GM23338 (cell line): Measurements from ENCODE around the gene TMEM135. TPM values are rescaled to one million over a fixed set of nuclear protein-coding genes. Genes with fewer than 3 reads are reported as not detected.

Experiments used
- ATAC-seq: fragments of 200-7000 bp; cut with Tn5 transposase; 3 replicates; pipeline ENCODE4 v1.9.1; 2020
- DNase-seq: peaks from one replicate; pipeline ENCODE4 v3.0.0-alpha.2; 2015; ENCODE audit warnings: low spot score
- H2AFZ ChIP-seq: fragments of 200-600 bp; sonication (generic); 2 replicates; pipeline ENCODE4 v1.8.0; 2016; ENCODE audit warnings: antibody characterized with exemption, mild to moderate bottlenecking, moderate library complexity
- H3F3A ChIP-seq: fragments of 200-600 bp; sonication (generic); replicated peaks from 2 replicates; pipeline ENCODE4 v1.8.0; 2017; ENCODE audit warnings: antibody characterized with exemption, mixed run types, low read depth
- H3K27ac ChIP-seq: fragments of 200-600 bp; sonication (generic); 2 replicates; pipeline ENCODE4 v1.6.1; 2016; ENCODE audit warnings: low read depth
- H3K27me3 ChIP-seq: fragments of 200-600 bp; sonication (generic); 2 replicates; pipeline ENCODE4 v1.8.0; 2016; ENCODE audit warnings: mild to moderate bottlenecking, mixed run types, moderate library complexity; ENCODE audit not compliant: insufficient read depth
- H3K36me3 ChIP-seq: fragments of 200-600 bp; sonication (generic); 2 replicates; pipeline ENCODE4 v1.8.0; 2016; ENCODE audit warnings: mild to moderate bottlenecking; ENCODE audit not compliant: insufficient read depth
- H3K4me1 ChIP-seq: fragments of 200-600 bp; sonication (generic); 2 replicates; pipeline ENCODE4 v1.8.0; 2016; ENCODE audit warnings: mild to moderate bottlenecking, moderate library complexity; ENCODE audit not compliant: insufficient read depth
- H3K4me2 ChIP-seq: fragments of 200-600 bp; sonication (generic); 2 replicates; pipeline ENCODE4 v1.7.1; 2017; ENCODE audit warnings: mixed run types
- H3K4me3 ChIP-seq: fragments of 200-600 bp; sonication (generic); 2 replicates; pipeline ENCODE4 v1.6.1; 2016; ENCODE audit warnings: mixed run types
- H3K79me2 ChIP-seq: fragments of 200-600 bp; sonication (generic); replicated peaks from 2 replicates; pipeline ENCODE4 v1.8.0; 2017; ENCODE audit warnings: mild to moderate bottlenecking; ENCODE audit not compliant: insufficient read depth
- H3K9me2 ChIP-seq: fragments of 200-600 bp; sonication (generic); 2 replicates; pipeline ENCODE4 v1.8.0; 2017; ENCODE audit not compliant: insufficient read depth
- H4K20me1 ChIP-seq: fragments of 200-600 bp; sonication (generic); replicated peaks from 2 replicates; pipeline ENCODE4 v1.8.0; 2017; ENCODE audit warnings: mild to moderate bottlenecking; ENCODE audit not compliant: insufficient read depth
- H3K27ac Mint-ChIP-seq: 2 replicates; pipeline ENCODE4 v1.8.0; 2020; ENCODE audit warnings: inconsistent platforms, mild to moderate bottlenecking, moderate library complexity, mixed read lengths
- H3K27me3 Mint-ChIP-seq: 3 replicates; pipeline ENCODE4 v1.8.0; 2022; ENCODE audit warnings: low read depth, mild to moderate bottlenecking, moderate library complexity, mixed read lengths, inconsistent platforms; ENCODE audit not compliant: insufficient read depth, poor library complexity
- H3K36me3 Mint-ChIP-seq: 3 replicates; pipeline ENCODE4 v1.8.0; 2021; ENCODE audit warnings: low read depth, mild to moderate bottlenecking, inconsistent platforms, moderate library complexity, mixed read lengths
- H3K4me1 Mint-ChIP-seq: 3 replicates; pipeline ENCODE4 v1.8.0; 2020; ENCODE audit warnings: mild to moderate bottlenecking, inconsistent platforms, mixed read lengths
- H3K4me3 Mint-ChIP-seq: 3 replicates; pipeline ENCODE4 v1.8.0; 2021; ENCODE audit warnings: moderate library complexity, mild to moderate bottlenecking, inconsistent platforms, mixed read lengths
- H3K9me3 Mint-ChIP-seq: 3 replicates; pipeline ENCODE4 v1.8.0; 2020; ENCODE audit warnings: moderate library complexity, mild to moderate bottlenecking, inconsistent platforms, mixed read lengths
- CREB1 ChIP-seq: fragments of 250-450 bp; sonication (Bioruptor Pico); IDR thresholded peaks from 2 replicates; pipeline ENCODE4 v1.5.0; 2020; ENCODE audit warnings: low read depth, mild to moderate bottlenecking, moderate library complexity
- CTCF ChIP-seq, 2 experiments: fragments of 200-600 bp in 1 of 2; sonication (generic) in 1 of 2; conservative IDR thresholded peaks; 2 replicates each; pipeline versions ENCODE4 v1.5.1 to v1.6.1; 2016 to 2017; ENCODE audit warnings: antibody characterized with exemption in 2 of 2, low read depth in 2 of 2, mild to moderate bottlenecking in 2 of 2, moderate library complexity in 1 of 2
- ETS1 ChIP-seq: IDR thresholded peaks from 2 replicates; pipeline ENCODE4 v1.6.1; 2016; ENCODE audit warnings: antibody characterized with exemption
- EZH2 ChIP-seq: fragments of 200-600 bp; sonication (generic); IDR thresholded peaks from one replicate; pipeline ENCODE4 v1.8.0; 2017; ENCODE audit warnings: antibody characterized with exemption, mild to moderate bottlenecking, low read depth; ENCODE audit not compliant: unreplicated experiment
- JUNB ChIP-seq: IDR thresholded peaks from one replicate; pipeline ENCODE4 v1.6.1; 2016; ENCODE audit warnings: antibody characterized with exemption; ENCODE audit not compliant: unreplicated experiment
- NANOG ChIP-seq: IDR thresholded peaks from 2 replicates; pipeline ENCODE4 v1.6.1; 2016; ENCODE audit warnings: antibody characterized with exemption, borderline replicate concordance
- POLR2AphosphoS5 ChIP-seq: IDR thresholded peaks from 2 replicates; pipeline ENCODE4 v1.6.1; 2016; ENCODE audit warnings: antibody characterized with exemption, low read depth
- REST ChIP-seq: IDR thresholded peaks from one replicate; pipeline ENCODE4 v1.6.1; 2018; ENCODE audit warnings: antibody characterized with exemption; ENCODE audit not compliant: unreplicated experiment
- ZNF331 ChIP-seq: fragments of 250-450 bp; sonication (Bioruptor Pico); IDR thresholded peaks from 2 replicates; pipeline ENCODE4 v1.5.0; 2020; ENCODE audit warnings: low read depth, mild to moderate bottlenecking, moderate library complexity
- polyA plus RNA-seq: library from polyadenylated mRNA; unstranded; fragments of >200 nt; fragmentation: Nextera tagmentation; extraction: Ambion mirVana; gene quantifications from 2 replicates; pipeline ENCODE4 v1.2.1, GENCODE V29; 2016
- total RNA-seq: library from RNA; depleted of rRNA; stranded (reverse); fragments of >200 nt; shearing (Covaris generic); gene quantifications from 2 replicates; pipeline ENCODE4 v1.2.3, GENCODE V29; 2014

TMEM135 gene
- total and polyA plus RNA-seq, 2 experiments from 2014 or later = 23.4 to 49.9 TPM

GRCh38 chr11:87176044-87176443 lies 138.3 kb downstream of the TMEM135 start:
- H3K4me3 Mint-ChIP-seq = no peak overlapping the region
- H2AFZ ChIP-seq = no peak overlapping the region
- peaks cover 28% of the 10 kb centered on the region; the same call in 2 of the 3 replicates for H3K36me3 Mint-ChIP-seq
- no peaks in the 10 kb centered on the region for H3K9me2 ChIP-seq
- no peak overlapping the region for H3K4me3 ChIP-seq
- no peak overlapping the region for H3K4me2 ChIP-seq
- no peak overlapping the region for H3K27ac Mint-ChIP-seq
- no peaks in the 10 kb centered on the region for H3K27me3 Mint-ChIP-seq
- peaks cover 3% of the 10 kb centered on the region; the same call in 1 of the 2 replicates for H3K36me3 ChIP-seq
- H3K27me3 ChIP-seq = no peaks in the 10 kb centered on the region
- no peak overlapping the region for H3K27ac ChIP-seq
- H3K4me1 Mint-ChIP-seq = peaks cover 8% of the 10 kb centered on the region; the same call in 2 of the 3 replicates
- peaks cover 12% of the 10 kb centered on the region; the same call in 2 of the 3 replicates for H3K9me3 Mint-ChIP-seq
- H3K79me2 ChIP-seq = peaks cover 11% of the 10 kb centered on the region; the same call in 1 of the 2 replicates
- peak; percentile 66 for ATAC-seq
- no peaks in the 10 kb centered on the region for H3F3A ChIP-seq
- TF ChIP-seq EZH2 (no peak), REST (no peak), ETS1 (no peak), JUNB (no peak), CREB1 (no peak), CTCF (conservative IDR thresholded peaks at IDR 0.05; ENCODE audit: low read depth in 2 of 2) (no peak), ZNF331 (CRISPR knock-in tag) (no peak), NANOG (no peak), POLR2AphosphoS5 (no peak)
- DNase-seq = peak; percentile 41
- 0 out of 2 replicates have a peak, but pooled peaks cover 4% of the 10 kb centered on the region for H3K4me1 ChIP-seq
- H4K20me1 ChIP-seq = no peaks in the 10 kb centered on the region
